SU-DHL-6 (cell line): Measurements from ENCODE around the gene ISM2.

Source experiments
- H2AFZ ChIP-seq: fragments of 200-600 bp; sonication (generic); 2 replicates; pipeline ENCODE4 v1.6.1; 2014; ENCODE audit warnings: low read depth, mild to moderate bottlenecking, moderate library complexity, mixed read lengths, antibody characterized with exemption, low read length; ENCODE audit not compliant: severe bottlenecking
- H3F3A ChIP-seq: fragments of 200-600 bp; shearing (Covaris generic); 2 replicates; pipeline ENCODE4 v1.6.0; 2016; ENCODE audit warnings: antibody characterized with exemption, mild to moderate bottlenecking; ENCODE audit not compliant: insufficient read depth
- H3K27ac ChIP-seq: fragments of 200-600 bp; sonication (generic); 2 replicates; pipeline ENCODE4 v1.5.1; 2016; ENCODE audit warnings: low read depth, mild to moderate bottlenecking, low read length, moderate library complexity, mixed read lengths
- H3K27me3 ChIP-seq: fragments of 200-600 bp; sonication (generic), shearing (Covaris generic); 2 replicates; pipeline ENCODE4 v1.6.0; 2014; ENCODE audit warnings: mild to moderate bottlenecking, low read length
- H3K36me3 ChIP-seq: fragments of 200-600 bp; sonication (generic); 2 replicates; pipeline ENCODE4 v1.6.1; 2014; ENCODE audit warnings: mild to moderate bottlenecking, low read length, mixed read lengths
- H3K4me2 ChIP-seq: fragments of 300-600, 200-600 bp; shearing (Covaris generic), sonication (generic); 2 replicates; pipeline ENCODE4 v1.6.0; 2014; ENCODE audit warnings: low read length, low read depth, mild to moderate bottlenecking; ENCODE audit not compliant: poor library complexity, severe bottlenecking
- H3K4me3 ChIP-seq: fragments of 200-600 bp; sonication (generic); 2 replicates; pipeline ENCODE4 v1.5.1; 2014; ENCODE audit warnings: antibody characterized with exemption, low read length, mild to moderate bottlenecking, mixed read lengths; ENCODE audit not compliant: insufficient read depth, poor library complexity, severe bottlenecking
- H3K79me2 ChIP-seq: fragments of 200-600 bp; sonication (generic); 2 replicates; pipeline ENCODE4 v1.6.1; 2014; ENCODE audit warnings: mild to moderate bottlenecking, low read length, moderate library complexity; ENCODE audit not compliant: insufficient read depth
- H3K9ac ChIP-seq: fragments of 200-600 bp; sonication (generic); 2 replicates; pipeline ENCODE4 v1.7.0; 2014; ENCODE audit warnings: mild to moderate bottlenecking, low read length
- H3K9me2 ChIP-seq: fragments of 200-600 bp; sonication (generic); replicated peaks from 2 replicates; pipeline ENCODE4 v1.6.1; 2014; ENCODE audit warnings: low read length; ENCODE audit not compliant: insufficient read depth
- H3K9me3 ChIP-seq: fragments of 200-600 bp; sonication (generic); 2 replicates; pipeline ENCODE4 v1.6.1; 2014; ENCODE audit warnings: low read length, mixed read lengths; ENCODE audit not compliant: insufficient read depth
- H4K20me1 ChIP-seq: fragments of 200-600 bp; sonication (generic); 2 replicates; pipeline ENCODE4 v1.6.1; 2014; ENCODE audit warnings: low read depth, mild to moderate bottlenecking, antibody characterized with exemption, low read length, moderate library complexity, mixed read lengths
- CTCF ChIP-seq: fragments of 200-600 bp; sonication (generic); IDR thresholded peaks from one replicate; pipeline ENCODE4 v1.5.1; 2017; ENCODE audit warnings: antibody characterized with exemption, mild to moderate bottlenecking, low read length, moderate library complexity; ENCODE audit not compliant: insufficient read depth, poor library complexity, severe bottlenecking
- EZH2phosphoT487 ChIP-seq: fragments of 200-600 bp; sonication (generic), shearing (Covaris generic); conservative IDR thresholded peaks from 2 replicates; pipeline ENCODE4 v1.6.1; 2018; ENCODE audit warnings: mild to moderate bottlenecking, antibody characterized with exemption, low read length, moderate library complexity, mixed read lengths

Gene ISM2

GRCh38 chr14:77470224-77470870 lies 28.3 kb downstream of the ISM2 start:
- Histone ChIP-seq H3K36me3 (peaks cover 10% of the 10 kb centered on the region; the same call in 1 of the 2 replicates), H3K4me3 (no peak overlapping the region), H4K20me1 (no peaks in the 10 kb centered on the region), H3K27me3 (no peaks in the 10 kb centered on the region), H3K9me2 (no peaks in the 10 kb centered on the region), H2AFZ (no peak overlapping the region), H3K9ac (no peak overlapping the region), H3K4me2 (no peak overlapping the region), H3F3A (peaks cover 13% of the 10 kb centered on the region), H3K27ac (no peak overlapping the region), H3K79me2 (no peaks in the 10 kb centered on the region), H3K9me3 (no peaks in the 10 kb centered on the region)
- TF ChIP-seq EZH2phosphoT487 (no peak), CTCF (no peak)

GRCh38 chr14:77469539-77469938 lies 29.1 kb downstream of the ISM2 start:
- no peaks in the 10 kb centered on the region for H3K9me3 ChIP-seq
- no peak overlapping the region for H3K9ac ChIP-seq
- H3K79me2 ChIP-seq, result no peaks in the 10 kb centered on the region
- no peak overlapping the region for H3K27ac ChIP-seq
- no peaks in the 10 kb centered on the region for H4K20me1 ChIP-seq
- no peak overlapping the region for H3K4me2 ChIP-seq
- TF ChIP-seq CTCF (no peak), EZH2phosphoT487 (no peak)
- no peaks in the 10 kb centered on the region for H3K9me2 ChIP-seq
- H3F3A ChIP-seq, result peaks cover 13% of the 10 kb centered on the region
- no peak overlapping the region for H2AFZ ChIP-seq
- no peaks in the 10 kb centered on the region for H3K27me3 ChIP-seq
- no peak overlapping the region for H3K4me3 ChIP-seq
- peaks cover 15% of the 10 kb centered on the region; the same call in 1 of the 2 replicates for H3K36me3 ChIP-seq

GRCh38 chr14:77469067-77469505 lies 29.5 kb downstream of the ISM2 start:
- TF ChIP-seq EZH2phosphoT487 (no peak), CTCF (no peak)
- Histone ChIP-seq H3F3A (peaks cover 13% of the 10 kb centered on the region), H3K4me3 (no peak overlapping the region), H4K20me1 (no peaks in the 10 kb centered on the region), H3K9me2 (no peaks in the 10 kb centered on the region), H2AFZ (no peak overlapping the region), H3K4me2 (no peak overlapping the region), H3K79me2 (no peaks in the 10 kb centered on the region), H3K27me3 (no peaks in the 10 kb centered on the region), H3K9ac (no peak overlapping the region), H3K9me3 (no peaks in the 10 kb centered on the region), H3K27ac (no peak overlapping the region), H3K36me3 (peaks cover 15% of the 10 kb centered on the region; the same call in 1 of the 2 replicates)
